ENCODE measurements around the gene OR5K4. TPM values are rescaled to one million over a fixed set of nuclear protein-coding genes. Genes with fewer than 3 reads are reported as not detected.
"Not testable (repeated sequence)": the region's sequence is repeated elsewhere in the genome, so short reads cannot be mapped to it uniquely, and the experiment has no call there.

OR5K4 gene
- total and polyA plus RNA-seq, 2 donors (not counting 1 experiment from before 2014, with no cell fraction given): not detected

GRCh38 chr3:98390366-98390765, 36.7 kb downstream of the OR5K4 start, which contains the start of gene OR5K3:
TSS of gene OR5K3 (plus strand) at chr3:98390666. CDS start at chr3:98390666, 0 bp downstream.
- no peak for TF ChIP-seq CTCF (IDR thresholded peaks at IDR 0.05)
- TF ChIP-seq EZH2 (IDR thresholded peaks at IDR 0.05; ENCODE audit: borderline replicate concordance, insufficient read depth, low read depth, low read length, poor library complexity, severe bottlenecking): no peak
- H3K9ac ChIP-seq (ENCODE audit: low read length): no peak within 1 kb of the TSS
- Mint-ChIP-seq H3K27ac (no peak within 1 kb of the TSS), H3K9me3 (ENCODE audit: insufficient read depth) (no peaks in the 10 kb centered on the region), H3K4me3 (no peak within 1 kb of the TSS), H3K27me3 (peaks cover 18% of the 10 kb centered on the region), H3K4me1 (no peaks in the 10 kb centered on the region)
- POLR2A ChIA-PET: no interaction called here
- H3K27me3 ChIP-seq (replicated peaks in 1 of 4; ENCODE audit: control extremely low read depth in 1 of 4, control insufficient read depth in 3 of 4, insufficient read depth in 4 of 4, low read length in 3 of 4): no peaks in the 10 kb centered on the region
- H4K20me1 ChIP-seq (ENCODE audit: control insufficient read depth, insufficient read depth, low read length, poor library complexity, severe bottlenecking): no peaks in the 10 kb centered on the region
- H3K4me2 ChIP-seq (replicated peaks; ENCODE audit: low read depth, low read length, poor library complexity, severe bottlenecking): no peak within 1 kb of the TSS
- intact Hi-C loops (cut with micrococcal nuclease): no loop called here
- ATAC-seq (ENCODE audit: low read depth) (no peak), DNase-seq (no peak)
- H3K4me3 ChIP-seq (ENCODE audit: control extremely low read depth in 1 of 5, extremely low read depth in 1 of 5, insufficient read depth in 1 of 5, low read depth in 2 of 5, low read length in 4 of 5): no peak within 1 kb of the TSS
- H3K36me3 ChIP-seq (replicated peaks in 1 of 2; ENCODE audit: control extremely low read depth in 1 of 2, control insufficient read depth in 1 of 2, extremely low read depth in 1 of 2, insufficient read depth in 2 of 2, low read length in 1 of 2): no peaks in the 10 kb centered on the region
- no peak within 1 kb of the TSS for H3K27ac ChIP-seq (ENCODE audit: low read length in 2 of 2)
- H3K4me1 ChIP-seq (ENCODE audit: control insufficient read depth in 2 of 2, insufficient read depth in 2 of 2, low read length in 2 of 2): no peaks in the 10 kb centered on the region
- no peak within 1 kb of the TSS for H2AFZ ChIP-seq (ENCODE audit: insufficient read depth, low read depth, low read length, poor library complexity, severe bottlenecking)
- peaks cover 0 to 3% (median 0%) of the 10 kb centered on the region in 3 donors for H3K9me3 ChIP-seq (ENCODE audit: control extremely low read depth in 1 of 3, control insufficient read depth in 2 of 3, insufficient read depth in 1 of 3, low read length in 2 of 3)
- no peaks in the 10 kb centered on the region for H3K79me2 ChIP-seq (ENCODE audit: control insufficient read depth, insufficient read depth, low read length)
- CTCF ChIA-PET: no interaction called here

GRCh38 chr3:98395101-98395500, 41.4 kb downstream of the OR5K4 start:
- POLR2A ChIA-PET: no interaction called here
- no peaks in the 10 kb centered on the region for H4K20me1 ChIP-seq (ENCODE audit: control insufficient read depth, insufficient read depth, low read length, poor library complexity, severe bottlenecking)

GRCh38 chr3:98396482-98396881, 42.8 kb downstream of the OR5K4 start:
- H4K20me1 ChIP-seq (ENCODE audit: control insufficient read depth, insufficient read depth, low read length, poor library complexity, severe bottlenecking); H3K9me3 ChIP-seq (ENCODE audit: control extremely low read depth in 1 of 3, control insufficient read depth in 2 of 3, insufficient read depth in 1 of 3, low read length in 2 of 3); H3K4me3 ChIP-seq (ENCODE audit: control extremely low read depth in 1 of 5, extremely low read depth in 1 of 5, insufficient read depth in 1 of 5, low read depth in 2 of 5, low read length in 4 of 5); H3K4me2 ChIP-seq (replicated peaks; ENCODE audit: low read depth, low read length, poor library complexity, severe bottlenecking); H3K9ac ChIP-seq (ENCODE audit: low read length); DNase-seq; CTCF ChIA-PET; H3K9me3 Mint-ChIP-seq (ENCODE audit: insufficient read depth); H2AFZ ChIP-seq (ENCODE audit: insufficient read depth, low read depth, low read length, poor library complexity, severe bottlenecking); H3K27ac Mint-ChIP-seq; POLR2A ChIA-PET; H3K79me2 ChIP-seq (ENCODE audit: control insufficient read depth, insufficient read depth, low read length); H3K4me1 Mint-ChIP-seq; H3K4me3 Mint-ChIP-seq; H3K4me1 ChIP-seq (ENCODE audit: control insufficient read depth in 2 of 2, insufficient read depth in 2 of 2, low read length in 2 of 2); H3K27ac ChIP-seq (ENCODE audit: low read length in 2 of 2); H3K36me3 ChIP-seq (replicated peaks in 1 of 2; ENCODE audit: control extremely low read depth in 1 of 2, control insufficient read depth in 1 of 2, extremely low read depth in 1 of 2, insufficient read depth in 2 of 2, low read length in 1 of 2); ATAC-seq (ENCODE audit: low read depth); H3K27me3 ChIP-seq (replicated peaks in 1 of 4; ENCODE audit: control extremely low read depth in 1 of 4, control insufficient read depth in 3 of 4, insufficient read depth in 4 of 4, low read length in 3 of 4); H3K27me3 Mint-ChIP-seq; intact Hi-C loops (cut with micrococcal nuclease): not testable (repeated sequence)
- 89% methylated on average over 1 of the region's 4 CpGs for WGBS (ENCODE audit: insufficient coverage)

More at GRCh38 chr3:98395101-98395500, 41.4 kb downstream of the OR5K4 start:
- Histone ChIP-seq H3K9ac (ENCODE audit: low read length) (no peak overlapping the region), H3K27ac (ENCODE audit: low read length in 2 of 2) (no peak overlapping the region), H3K9me3 (ENCODE audit: control extremely low read depth in 1 of 3, control insufficient read depth in 2 of 3, insufficient read depth in 1 of 3, low read length in 2 of 3) (peaks cover 0 to 6% (median 3%) of the 10 kb centered on the region in 3 donors), H2AFZ (ENCODE audit: insufficient read depth, low read depth, low read length, poor library complexity, severe bottlenecking) (no peak overlapping the region), H3K4me3 (ENCODE audit: control extremely low read depth in 1 of 5, extremely low read depth in 1 of 5, insufficient read depth in 1 of 5, low read depth in 2 of 5, low read length in 4 of 5) (no peak overlapping the region), H3K27me3 (replicated peaks in 1 of 4; ENCODE audit: control extremely low read depth in 1 of 4, control insufficient read depth in 3 of 4, insufficient read depth in 4 of 4, low read length in 3 of 4) (no peaks in the 10 kb centered on the region), H3K79me2 (ENCODE audit: control insufficient read depth, insufficient read depth, low read length) (no peaks in the 10 kb centered on the region), H3K4me2 (replicated peaks; ENCODE audit: low read depth, low read length, poor library complexity, severe bottlenecking) (no peak overlapping the region), H3K36me3 (replicated peaks in 1 of 2; ENCODE audit: control extremely low read depth in 1 of 2, control insufficient read depth in 1 of 2, extremely low read depth in 1 of 2, insufficient read depth in 2 of 2, low read length in 1 of 2) (no peaks in the 10 kb centered on the region), H3K4me1 (ENCODE audit: control insufficient read depth in 2 of 2, insufficient read depth in 2 of 2, low read length in 2 of 2) (no peaks in the 10 kb centered on the region)
- DNase-seq (no peak), ATAC-seq (ENCODE audit: low read depth) (no peak)
- no peaks in the 10 kb centered on the region for H3K4me1 Mint-ChIP-seq
- H3K27ac Mint-ChIP-seq: no peak overlapping the region
- intact Hi-C loops (cut with micrococcal nuclease): no loop called here
- H3K4me3 Mint-ChIP-seq: no peak overlapping the region
- H3K27me3 Mint-ChIP-seq: peaks cover 14% of the 10 kb centered on the region
- CTCF ChIA-PET: no interaction called here
- no peak for TF ChIP-seq EZH2 (IDR thresholded peaks at IDR 0.05; ENCODE audit: borderline replicate concordance, insufficient read depth, low read depth, low read length, poor library complexity, severe bottlenecking)
- no peak for TF ChIP-seq CTCF (IDR thresholded peaks at IDR 0.05)
- peaks cover 8% of the 10 kb centered on the region for H3K9me3 Mint-ChIP-seq (ENCODE audit: insufficient read depth)
